Embryonic facial prominence (tissue), 1 donor: ENCODE measurements around the gene PTPRD.
"Not testable (repeated sequence)": the region's sequence is repeated elsewhere in the genome, so short reads cannot be mapped to it uniquely, and the experiment has no call there.

Source experiments
- DNase-seq: peaks from one replicate; pipeline ENCODE4 v3.0.0-alpha.2; 2016; ENCODE audit errors: extremely low spot score

Gene PTPRD

GRCh38 chr9:9170439-9171134 lies 1442.2 kb downstream of the PTPRD start:
- DNase-seq = no peak

GRCh38 chr9:9142001-9142400 lies 1470.8 kb downstream of the PTPRD start:
- DNase-seq = no peak

DNA sequence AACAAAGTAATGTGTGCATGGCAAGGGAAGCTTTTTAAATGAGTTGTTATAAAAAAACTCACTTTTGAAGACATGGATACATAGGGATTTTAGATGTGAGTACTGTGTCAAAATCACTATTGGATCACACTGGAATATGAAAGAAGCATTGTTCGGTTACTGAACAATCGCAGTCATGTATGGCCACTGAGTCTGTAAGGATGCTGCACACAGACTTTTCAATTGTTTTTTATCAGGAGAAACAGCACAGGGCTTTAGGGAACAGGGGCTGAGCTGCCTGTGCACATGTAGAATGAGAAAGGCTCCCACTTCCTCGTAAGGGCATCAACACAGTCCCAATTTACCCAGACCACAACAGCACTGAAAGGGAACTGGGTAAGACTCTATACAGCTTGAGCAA lies 1479.3 kb downstream of the PTPRD start:
- no peak for DNase-seq

- no peak for DNase-seq
These were observed 1488.2 kb downstream of the PTPRD start for GRCh38 chr9:9124616-9125015.

DNA sequence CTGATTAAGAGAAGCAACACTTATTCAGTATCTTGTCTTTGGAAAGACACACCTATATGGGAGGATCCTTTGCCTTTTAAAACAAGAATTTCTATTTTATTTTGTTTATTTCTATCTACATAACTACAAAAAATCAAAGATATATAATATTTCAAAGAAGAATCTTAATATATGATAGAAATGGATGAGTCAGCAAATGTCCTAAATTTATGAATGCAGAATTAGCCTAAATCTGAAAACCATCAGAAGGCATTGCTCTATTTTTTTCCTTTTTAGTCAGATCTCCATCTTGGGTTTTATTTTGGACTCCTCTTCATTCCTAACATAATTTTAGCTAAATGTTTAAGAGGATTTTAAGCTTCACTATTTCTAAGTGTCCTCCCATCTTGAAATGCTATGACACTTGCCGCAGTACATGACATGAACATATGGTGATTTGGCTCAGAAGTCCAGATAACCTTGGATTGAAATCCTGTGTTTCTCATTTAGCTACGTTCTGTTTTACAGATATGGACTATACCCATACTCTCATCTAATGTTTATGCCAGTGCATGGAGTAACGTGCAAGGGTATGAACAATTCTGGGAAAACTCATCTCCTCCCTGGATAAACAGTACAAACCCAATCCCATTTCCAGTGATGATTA lies 1490.4 kb downstream of the PTPRD start:
- DNase-seq = no peak

- DNase-seq = no peak
These were observed 1494.9 kb downstream of the PTPRD start for GRCh38 chr9:9117866-9118265.

GRCh38 chr9:9112001-9112720 lies 1500.6 kb downstream of the PTPRD start:
- DNase-seq = no peak

DNA sequence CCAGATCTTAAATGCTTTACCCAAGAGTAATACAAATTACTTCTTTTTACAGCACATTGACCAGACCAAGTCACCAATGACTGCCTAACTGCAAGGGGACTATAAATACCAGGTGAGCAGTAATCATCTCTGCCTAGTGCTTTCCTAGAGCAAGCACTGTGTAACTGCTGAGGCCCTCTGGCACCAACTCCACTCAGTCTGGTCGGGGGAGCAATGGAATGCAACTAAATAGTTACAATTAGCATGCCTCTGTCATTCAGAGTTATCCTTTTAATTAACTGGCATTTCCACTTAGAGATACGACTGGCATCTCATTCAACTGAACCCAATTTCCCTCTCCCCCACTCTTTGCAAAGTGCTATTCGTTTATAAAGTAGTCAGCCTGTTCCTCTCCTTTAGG lies 1504.2 kb downstream of the PTPRD start:
- no peak for DNase-seq

- DNase-seq = no peak
These were observed 1510.5 kb downstream of the PTPRD start for GRCh38 chr9:9102295-9102694.

GRCh38 chr9:9100070-9100469 lies 1512.7 kb downstream of the PTPRD start:
- DNase-seq = no peak

GRCh38 chr9:9099646-9100045 lies 1513.2 kb downstream of the PTPRD start:
- DNase-seq = no peak

DNA sequence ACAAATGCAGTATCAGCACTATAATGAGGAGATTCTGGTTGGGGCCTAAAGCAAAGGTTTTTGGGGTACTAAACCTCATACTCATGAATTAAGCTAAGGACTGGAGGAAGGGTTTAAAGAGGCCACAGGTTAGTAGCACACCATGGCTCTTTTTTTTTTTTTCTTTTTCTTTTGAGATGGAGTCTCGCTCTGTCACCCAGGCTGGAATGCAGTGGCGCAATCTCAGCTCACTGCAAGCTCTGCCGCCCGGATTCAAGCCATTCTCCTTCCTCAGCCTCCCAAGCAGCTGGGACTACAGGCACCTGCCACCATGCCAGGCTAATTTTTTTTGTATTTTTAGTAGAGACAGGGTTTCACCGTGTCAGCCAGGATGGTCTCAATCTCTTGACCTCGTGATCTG lies 1515.5 kb downstream of the PTPRD start:
- DNase-seq = not testable (repeated sequence)

DNA sequence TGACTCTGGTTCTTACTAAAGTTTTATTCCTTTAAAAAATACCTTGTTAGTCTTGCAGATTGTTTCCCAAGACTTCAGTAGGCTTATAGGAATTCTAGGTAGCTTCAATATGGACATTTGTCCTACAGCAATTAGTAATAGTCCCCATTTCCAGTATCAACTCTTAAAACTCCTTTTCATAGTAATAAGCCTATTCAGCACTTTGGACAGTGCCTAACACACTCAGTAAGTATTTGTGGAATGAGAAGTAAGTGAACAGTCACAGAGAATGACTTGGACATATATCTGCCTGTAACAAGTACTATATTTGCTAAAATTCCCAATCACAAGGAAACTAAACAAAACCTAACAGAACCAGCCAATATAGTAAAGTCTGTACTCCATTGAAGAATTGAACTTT lies 1521.4 kb downstream of the PTPRD start:
- no peak for DNase-seq

GRCh38 chr9:9079473-9079872 lies 1533.3 kb downstream of the PTPRD start:
- no peak for DNase-seq

DNA sequence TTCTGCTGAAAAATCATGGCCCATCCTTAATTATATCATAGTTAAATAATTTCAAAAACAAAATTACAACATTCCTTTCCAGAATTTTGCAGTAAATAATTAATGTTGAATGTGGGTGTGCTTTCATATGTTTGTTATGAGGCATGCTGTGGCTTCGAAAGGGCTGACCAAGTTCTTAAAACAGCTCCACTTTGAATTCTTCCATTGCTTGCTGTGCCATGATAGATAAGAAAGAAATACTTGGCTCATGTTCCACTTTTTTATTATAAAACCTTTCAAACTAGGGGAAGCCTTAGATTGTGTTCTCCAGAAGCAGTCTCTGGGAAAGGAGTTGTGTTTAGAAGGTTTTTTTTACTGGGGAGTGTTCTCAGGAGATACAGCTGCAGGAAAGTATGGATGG lies 1534.5 kb downstream of the PTPRD start:
- no peak for DNase-seq

DNA sequence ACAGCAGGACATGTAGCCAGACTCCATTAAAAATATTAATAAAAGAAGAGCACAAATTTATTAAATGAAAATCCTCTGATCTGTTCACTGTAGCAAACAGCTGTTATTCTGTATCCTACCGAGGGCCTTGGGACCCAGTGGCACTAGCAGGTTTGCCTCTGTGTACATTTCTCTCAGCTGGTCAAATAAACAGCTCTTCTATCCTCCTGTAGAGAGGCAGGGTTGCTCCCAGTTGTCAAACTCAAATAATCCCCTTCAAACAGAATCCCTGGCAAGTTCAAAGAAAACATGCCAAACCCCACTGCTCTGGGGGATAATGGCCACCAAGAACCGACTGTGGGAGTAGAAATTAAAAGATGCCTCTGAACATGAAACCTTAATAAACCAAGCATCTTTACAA lies 1551.2 kb downstream of the PTPRD start:
- DNase-seq = no peak

- DNase-seq = no peak
These were observed 1558.3 kb downstream of the PTPRD start for GRCh38 chr9:9054354-9054992.

DNA sequence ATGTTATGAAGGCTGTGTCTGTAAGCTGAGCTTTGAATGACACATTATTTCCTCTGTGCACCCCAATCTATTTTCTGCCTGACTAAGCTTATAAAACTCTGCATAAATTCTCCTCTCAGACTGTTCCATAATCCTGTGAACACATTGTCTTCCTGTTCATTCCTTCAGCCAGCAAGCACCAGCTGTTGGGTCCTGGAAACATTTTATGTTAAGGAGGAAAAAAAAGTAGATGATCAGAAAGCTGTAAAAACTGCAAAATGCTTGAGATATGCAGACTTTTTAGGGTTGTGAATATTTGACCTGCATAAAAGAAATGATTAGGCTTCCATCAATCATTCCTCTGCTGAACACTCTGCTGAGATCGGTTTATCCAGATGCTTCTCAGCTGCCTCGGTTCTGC lies 1567.2 kb downstream of the PTPRD start:
- no peak for DNase-seq

DNA sequence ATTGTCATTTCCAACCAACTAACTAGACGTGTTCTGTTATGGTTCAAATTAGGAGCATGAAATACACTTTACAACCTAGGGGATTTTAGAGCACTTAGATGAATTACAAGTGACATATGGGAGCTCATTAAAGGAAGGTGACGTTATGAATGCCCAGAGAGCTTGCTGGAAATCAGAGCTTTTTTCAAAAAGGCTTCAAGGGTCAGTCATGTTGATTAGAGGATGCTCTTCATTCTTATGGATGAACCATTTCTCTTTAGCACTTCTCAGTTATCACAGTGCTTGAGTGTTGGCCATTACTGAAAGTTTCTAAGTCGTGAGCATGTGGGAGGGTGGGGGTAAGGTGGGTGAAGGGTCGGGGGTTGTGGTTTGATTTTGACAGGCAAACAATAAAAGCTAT lies 1567.7 kb downstream of the PTPRD start:
- DNase-seq = no peak

DNA sequence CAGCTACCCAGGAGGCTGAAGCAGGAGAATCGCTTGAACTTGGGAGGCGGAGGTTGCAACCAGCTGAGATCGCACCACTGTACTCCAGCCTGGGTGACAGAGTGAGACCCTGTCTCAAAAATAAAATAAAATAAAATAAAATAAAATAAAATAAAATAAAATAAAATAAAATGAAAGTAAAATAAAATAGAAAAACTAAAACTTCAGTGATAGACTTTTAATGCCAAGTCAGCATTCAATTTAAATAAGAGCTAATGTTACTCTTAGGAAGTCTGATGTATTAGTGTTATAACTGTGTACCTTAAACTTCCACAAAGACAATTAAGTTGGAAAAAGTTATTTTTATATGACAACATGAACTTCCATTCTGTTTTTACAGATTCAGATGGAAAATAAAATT lies 1569.0 kb downstream of the PTPRD start:
- not testable (repeated sequence) for DNase-seq

DNA sequence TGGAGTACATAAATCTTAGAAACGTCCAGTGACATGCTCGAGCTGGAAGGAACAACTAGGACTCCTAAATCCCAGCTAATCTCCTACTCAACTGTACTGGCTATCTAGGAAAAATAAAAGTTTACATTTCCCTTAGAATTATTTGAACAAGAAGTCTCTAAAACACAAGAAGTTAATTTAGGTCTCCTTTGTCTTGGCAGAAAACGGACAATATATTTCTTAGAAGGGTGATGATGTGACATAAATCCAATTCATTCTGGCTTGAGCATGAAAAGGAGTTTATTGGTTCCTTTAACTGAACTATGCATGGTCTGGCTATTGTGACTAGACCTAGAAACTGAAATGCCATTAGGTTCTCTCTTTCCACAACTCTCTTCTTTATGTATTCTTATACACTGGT lies 1571.0 kb downstream of the PTPRD start:
- no peak for DNase-seq

GRCh38 chr9:9033022-9033421 lies 1579.8 kb downstream of the PTPRD start:
- DNase-seq = no peak

DNA sequence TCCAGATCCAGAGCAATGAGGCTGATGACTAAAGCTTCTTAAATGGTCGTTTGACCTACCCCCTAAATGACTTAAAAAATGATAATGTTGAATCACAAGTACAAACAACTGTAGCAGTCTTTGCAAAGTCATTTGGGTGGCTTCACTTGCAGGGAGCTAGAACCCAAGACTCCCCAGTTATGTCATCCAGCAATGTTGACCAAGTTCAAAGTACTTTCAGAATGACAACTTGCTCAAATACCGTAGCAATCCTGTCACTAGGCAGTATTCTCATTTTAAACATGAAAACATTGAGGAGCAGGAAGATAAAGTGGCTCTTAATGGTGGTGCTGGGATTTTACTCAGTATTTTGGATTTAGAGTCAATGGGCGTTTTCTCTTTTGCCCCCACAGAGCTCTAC lies 1596.2 kb downstream of the PTPRD start:
- no peak for DNase-seq
